A549 (cell line): ENCODE results near the gene FUT8.

Source experiments
- CHD4 ChIP-seq: fragments of 200-600 bp; sonication (generic); IDR thresholded peaks from 2 replicates; pipeline ENCODE4 v1.6.1; 2016; ENCODE audit warnings: antibody characterized with exemption, mild to moderate bottlenecking, borderline replicate concordance
- EP300 ChIP-seq, 2 experiments: fragments of >200 bp; sonication (Bioruptor Twin); formaldehyde crosslinking; IDR thresholded peaks; 2 replicates in 1 of 2; 3 replicates in 1 of 2; pipeline ENCODE4 v1.6.1; 2016 to 2017
- NFE2L2 ChIP-seq: fragments of 150-350 bp; conservative IDR thresholded peaks from 2 replicates; pipeline ENCODE4 v1.6.1; 2014; ENCODE audit warnings: low read length
- POLR2A ChIP-seq: IDR thresholded peaks from 2 replicates; pipeline ENCODE4 v1.6.1; 2012; ENCODE audit warnings: mild to moderate bottlenecking, low read length
- RFX5 ChIP-seq: fragments of 450-650 bp; IDR thresholded peaks from 2 replicates; pipeline ENCODE4 v1.7.1; 2014; ENCODE audit warnings: antibody characterized with exemption, mild to moderate bottlenecking, moderate library complexity
- SREBF2 ChIP-seq: fragments of 450-650 bp; IDR thresholded peaks from 2 replicates; pipeline ENCODE4 v1.6.1; 2014; ENCODE audit warnings: mild to moderate bottlenecking, moderate library complexity
- TF ChIP-seq, protein P1 (sequence below): fragments of >200 bp; sonication (Bioruptor Twin); formaldehyde crosslinking; IDR thresholded peaks from 3 replicates; pipeline ENCODE4 v1.5.1; 2016
- TF ChIP-seq, protein P2 (sequence below): fragments of 250-450 bp; sonication (Bioruptor Pico); IDR thresholded peaks from 2 replicates; pipeline ENCODE4 v1.5.0; 2021; ENCODE audit warnings: mild to moderate bottlenecking, moderate library complexity, borderline replicate concordance
- TF ChIP-seq, protein P3 (sequence below): IDR thresholded peaks from 2 replicates; pipeline ENCODE4 v1.6.1; 2012; ENCODE audit warnings: low read depth, borderline replicate concordance

DNA sequence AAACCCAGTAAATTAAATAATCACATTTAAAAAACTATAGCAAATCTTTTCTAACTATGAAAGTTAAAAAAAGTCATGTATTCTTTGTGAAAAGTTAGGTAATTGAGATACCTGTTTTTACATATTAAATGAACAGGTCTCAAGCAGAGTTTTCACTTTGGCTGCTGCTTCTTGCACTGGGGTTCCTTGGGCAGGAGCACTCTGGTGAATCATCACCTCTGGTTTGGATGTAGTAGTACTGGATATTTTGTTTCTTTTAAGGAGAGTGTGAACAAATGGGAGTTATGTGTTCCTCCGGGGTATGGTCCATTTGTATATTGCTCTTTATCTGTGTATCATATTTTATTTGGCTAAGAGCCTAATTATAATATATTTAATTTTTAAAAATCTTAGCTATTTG is 82.7 kb downstream of the FUT8 start:
- TF ChIP-seq, protein P1, sequence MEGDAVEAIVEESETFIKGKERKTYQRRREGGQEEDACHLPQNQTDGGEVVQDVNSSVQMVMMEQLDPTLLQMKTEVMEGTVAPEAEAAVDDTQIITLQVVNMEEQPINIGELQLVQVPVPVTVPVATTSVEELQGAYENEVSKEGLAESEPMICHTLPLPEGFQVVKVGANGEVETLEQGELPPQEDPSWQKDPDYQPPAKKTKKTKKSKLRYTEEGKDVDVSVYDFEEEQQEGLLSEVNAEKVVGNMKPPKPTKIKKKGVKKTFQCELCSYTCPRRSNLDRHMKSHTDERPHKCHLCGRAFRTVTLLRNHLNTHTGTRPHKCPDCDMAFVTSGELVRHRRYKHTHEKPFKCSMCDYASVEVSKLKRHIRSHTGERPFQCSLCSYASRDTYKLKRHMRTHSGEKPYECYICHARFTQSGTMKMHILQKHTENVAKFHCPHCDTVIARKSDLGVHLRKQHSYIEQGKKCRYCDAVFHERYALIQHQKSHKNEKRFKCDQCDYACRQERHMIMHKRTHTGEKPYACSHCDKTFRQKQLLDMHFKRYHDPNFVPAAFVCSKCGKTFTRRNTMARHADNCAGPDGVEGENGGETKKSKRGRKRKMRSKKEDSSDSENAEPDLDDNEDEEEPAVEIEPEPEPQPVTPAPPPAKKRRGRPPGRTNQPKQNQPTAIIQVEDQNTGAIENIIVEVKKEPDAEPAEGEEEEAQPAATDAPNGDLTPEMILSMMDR, result no peak
- TF ChIP-seq, protein P2, sequence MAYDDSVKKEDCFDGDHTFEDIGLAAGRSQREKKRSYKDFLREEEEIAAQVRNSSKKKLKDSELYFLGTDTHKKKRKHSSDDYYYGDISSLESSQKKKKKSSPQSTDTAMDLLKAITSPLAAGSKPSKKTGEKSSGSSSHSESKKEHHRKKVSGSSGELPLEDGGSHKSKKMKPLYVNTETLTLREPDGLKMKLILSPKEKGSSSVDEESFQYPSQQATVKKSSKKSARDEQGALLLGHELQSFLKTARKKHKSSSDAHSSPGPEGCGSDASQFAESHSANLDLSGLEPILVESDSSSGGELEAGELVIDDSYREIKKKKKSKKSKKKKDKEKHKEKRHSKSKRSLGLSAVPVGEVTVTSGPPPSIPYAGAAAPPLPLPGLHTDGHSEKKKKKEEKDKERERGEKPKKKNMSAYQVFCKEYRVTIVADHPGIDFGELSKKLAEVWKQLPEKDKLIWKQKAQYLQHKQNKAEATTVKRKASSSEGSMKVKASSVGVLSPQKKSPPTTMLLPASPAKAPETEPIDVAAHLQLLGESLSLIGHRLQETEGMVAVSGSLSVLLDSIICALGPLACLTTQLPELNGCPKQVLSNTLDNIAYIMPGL (CRISPR knock-in tag), result no peak
- TF ChIP-seq POLR2A (no peak), NFE2L2 (no peak), EP300 (IDR thresholded peaks at IDR 0.05) (no peak), CHD4 (no peak), RFX5 (no peak), SREBF2 (no peak)
- TF ChIP-seq, protein P3, sequence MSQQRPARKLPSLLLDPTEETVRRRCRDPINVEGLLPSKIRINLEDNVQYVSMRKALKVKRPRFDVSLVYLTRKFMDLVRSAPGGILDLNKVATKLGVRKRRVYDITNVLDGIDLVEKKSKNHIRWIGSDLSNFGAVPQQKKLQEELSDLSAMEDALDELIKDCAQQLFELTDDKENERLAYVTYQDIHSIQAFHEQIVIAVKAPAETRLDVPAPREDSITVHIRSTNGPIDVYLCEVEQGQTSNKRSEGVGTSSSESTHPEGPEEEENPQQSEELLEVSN, result no peak
